Testis (tissue), 3 donors: ENCODE measurements around the gene GUCY1A2. TPM values are rescaled to one million over a fixed set of nuclear protein-coding genes. Genes with fewer than 3 reads are reported as not detected.

Experiments
- DNase-seq: peaks from one replicate; pipeline ENCODE4 v3.0.0-alpha.2; 2019
- H3K27ac ChIP-seq, 2 donors: fragments of 200-600 bp; sonication (generic); one replicate each; pipeline ENCODE4 v1.5.1; 2019
- H3K27me3 ChIP-seq: fragments of 200-600 bp; sonication (generic); one replicate; pipeline ENCODE4 v1.5.1; 2019
- H3K36me3 ChIP-seq: fragments of 200-600 bp; sonication (generic); one replicate; pipeline ENCODE4 v1.5.1; 2017; ENCODE audit warnings: low read depth; ENCODE audit errors: missing control alignments
- H3K4me1 ChIP-seq: fragments of 200-600 bp; sonication (generic); one replicate; pipeline ENCODE4 v1.5.1; 2019
- H3K4me3 ChIP-seq, 2 donors: fragments of 200-600 bp; sonication (generic); one replicate each; pipeline ENCODE4 v1.5.1; 2017 to 2019
- H3K9me3 ChIP-seq: fragments of 200-600 bp; sonication (generic); one replicate; pipeline ENCODE4 v1.5.1; 2017
- POLR2A ChIP-seq: fragments of 450-650 bp; IDR thresholded peaks from one replicate; pipeline ENCODE4 v1.6.1; 2017; ENCODE audit warnings: antibody characterized with exemption, mild to moderate bottlenecking, moderate library complexity
- WGBS, 2 donors: methylation state at CpG; one replicate each; pipeline ENCODE4 v1.1.5; 2018; 5-methylcytosine and 5-hydroxymethylcytosine counted together
- intact Hi-C: fragments of 100-400 bp; cut with DNase I; formaldehyde crosslinking; loops from one replicate; pipeline ENCODE4 v1.15.1; 2023; ENCODE audit warnings: low total_unique reads
- polyA plus RNA-seq: library from polyadenylated mRNA; stranded (reverse); fragments of 350-450 nt; fragmentation: Illumina TruSeq; extraction: RNeasy Lipid Tissue Mini Kit (QIAGEN cat#74804); gene quantifications from one replicate; pipeline ENCODE4 v1.2.3, GENCODE V29; 2014; ENCODE audit warnings: low read depth, low replicate concordance; ENCODE audit not compliant: insufficient read depth
- total RNA-seq, 2 donors: library from RNA; depleted of rRNA; stranded (reverse); fragments of >200 nt; gene quantifications; one replicate each; pipeline ENCODE4 v1.2.3, GENCODE V29; 2016
- TF ChIP-seq, protein P1 (sequence below), 3 experiments: fragments of 450-650 bp in 2 of 3; fragments of 200-600 bp in 1 of 3; sonication (generic) in 1 of 3; IDR thresholded peaks; one replicate each; pipeline ENCODE4 v1.5.1; 2016 to 2019; ENCODE audit warnings: antibody characterized with exemption in 3 of 3, mild to moderate bottlenecking in 2 of 3, moderate library complexity in 1 of 3

GUCY1A2 gene
- total and polyA plus RNA-seq, 3 donors from 2014 or later: 3.4 to 7.4 (median 4.3) TPM

DNA sequence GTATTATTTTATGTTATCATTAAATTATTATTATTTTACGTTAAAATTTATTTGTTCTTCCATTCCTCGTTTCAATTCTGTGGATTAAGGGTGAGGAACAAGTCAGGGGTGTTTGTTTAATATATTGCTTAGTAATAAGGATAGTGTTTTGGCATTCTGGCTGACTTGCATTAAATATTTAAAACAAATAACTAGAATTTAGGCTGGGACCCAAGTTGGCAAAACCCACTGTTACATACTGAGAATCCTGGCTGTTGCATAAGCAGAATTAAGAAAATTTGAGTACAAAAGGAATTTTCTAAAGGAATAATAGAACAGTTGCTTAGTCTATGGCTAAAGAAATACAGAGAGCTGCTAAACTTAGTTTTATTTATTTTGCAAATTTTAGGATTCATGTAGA is 196.4 kb downstream of the GUCY1A2 start:
- H3K9me3 ChIP-seq: no peaks in the 10 kb centered on the region
- DNase-seq: no peak
- H3K4me1 ChIP-seq: no peaks in the 10 kb centered on the region
- intact Hi-C loops: no loop called here
- H3K27ac ChIP-seq: no peak overlapping the region
- TF ChIP-seq, protein P1, sequence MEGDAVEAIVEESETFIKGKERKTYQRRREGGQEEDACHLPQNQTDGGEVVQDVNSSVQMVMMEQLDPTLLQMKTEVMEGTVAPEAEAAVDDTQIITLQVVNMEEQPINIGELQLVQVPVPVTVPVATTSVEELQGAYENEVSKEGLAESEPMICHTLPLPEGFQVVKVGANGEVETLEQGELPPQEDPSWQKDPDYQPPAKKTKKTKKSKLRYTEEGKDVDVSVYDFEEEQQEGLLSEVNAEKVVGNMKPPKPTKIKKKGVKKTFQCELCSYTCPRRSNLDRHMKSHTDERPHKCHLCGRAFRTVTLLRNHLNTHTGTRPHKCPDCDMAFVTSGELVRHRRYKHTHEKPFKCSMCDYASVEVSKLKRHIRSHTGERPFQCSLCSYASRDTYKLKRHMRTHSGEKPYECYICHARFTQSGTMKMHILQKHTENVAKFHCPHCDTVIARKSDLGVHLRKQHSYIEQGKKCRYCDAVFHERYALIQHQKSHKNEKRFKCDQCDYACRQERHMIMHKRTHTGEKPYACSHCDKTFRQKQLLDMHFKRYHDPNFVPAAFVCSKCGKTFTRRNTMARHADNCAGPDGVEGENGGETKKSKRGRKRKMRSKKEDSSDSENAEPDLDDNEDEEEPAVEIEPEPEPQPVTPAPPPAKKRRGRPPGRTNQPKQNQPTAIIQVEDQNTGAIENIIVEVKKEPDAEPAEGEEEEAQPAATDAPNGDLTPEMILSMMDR (IDR thresholded peaks at IDR 0.05): no peak
- TF ChIP-seq POLR2A: no peak
- H3K4me3 ChIP-seq: no peak overlapping the region
- 75 to 79% methylated on average over 2 of the region's 2 CpGs for whole genome bisulfite sequencing, 2 donors
- no peaks in the 10 kb centered on the region for H3K36me3 ChIP-seq
- H3K27me3 ChIP-seq: no peaks in the 10 kb centered on the region

DNA sequence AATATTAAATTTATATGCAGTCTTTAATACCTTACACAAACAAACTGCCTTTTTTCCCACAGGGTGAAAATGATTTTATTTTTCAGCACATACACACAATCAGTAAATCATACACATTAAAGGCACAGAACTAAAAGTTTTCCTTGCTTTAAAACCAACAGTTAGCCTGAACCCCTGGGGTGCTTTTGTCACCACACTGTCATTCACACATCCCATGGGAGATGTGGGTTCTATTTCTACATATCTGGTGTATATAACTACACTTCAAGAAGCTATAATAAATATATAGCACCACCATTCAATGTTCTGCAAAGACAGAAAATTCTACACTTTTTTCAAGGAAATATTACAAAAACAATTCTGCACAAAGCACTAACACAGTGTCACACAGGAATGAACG is 197.0 kb downstream of the GUCY1A2 start:
- Histone ChIP-seq H3K27me3 (no peaks in the 10 kb centered on the region), H3K4me3 (no peak overlapping the region), H3K36me3 (no peaks in the 10 kb centered on the region), H3K9me3 (no peaks in the 10 kb centered on the region), H3K27ac (no peak overlapping the region), H3K4me1 (no peaks in the 10 kb centered on the region)
- 41 to 81% methylated on average over 1 of the region's 1 CpG for WGBS, 2 donors
- no peak for DNase-seq
- TF ChIP-seq, protein P1 (IDR thresholded peaks at IDR 0.05): no peak
- TF ChIP-seq POLR2A: no peak
- intact Hi-C loops: no loop called here

DNA sequence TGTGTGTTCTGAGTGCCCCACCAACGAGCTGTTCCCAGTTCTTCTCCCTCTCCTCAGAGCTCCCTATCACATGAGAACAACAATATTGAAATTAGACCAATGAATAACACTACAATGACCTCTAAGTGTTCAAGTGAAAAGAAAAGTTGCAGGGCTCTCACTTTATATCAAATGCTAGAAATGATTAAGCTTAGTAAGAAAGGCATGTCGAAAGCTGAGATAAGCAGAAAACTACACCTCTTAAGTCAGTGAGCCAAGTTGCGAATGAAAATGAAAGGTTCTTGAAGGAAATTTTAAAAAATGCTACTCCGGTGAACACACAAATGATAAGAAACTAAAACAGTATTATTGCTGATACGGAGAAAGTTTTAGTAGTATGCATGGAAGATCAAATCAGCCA is 199.8 kb downstream of the GUCY1A2 start:
- intact Hi-C loops: no loop called here
- Histone ChIP-seq H3K4me1 (no peaks in the 10 kb centered on the region), H3K9me3 (no peaks in the 10 kb centered on the region), H3K4me3 (no peak overlapping the region), H3K27me3 (no peaks in the 10 kb centered on the region), H3K36me3 (no peaks in the 10 kb centered on the region), H3K27ac (no peak overlapping the region)
- TF ChIP-seq POLR2A: no peak
- TF ChIP-seq, protein P1 (IDR thresholded peaks at IDR 0.05): no peak
- WGBS, 2 donors: 77 to 90% methylated on average over 5 of the region's 5 CpGs
- no peak for DNase-seq

DNA sequence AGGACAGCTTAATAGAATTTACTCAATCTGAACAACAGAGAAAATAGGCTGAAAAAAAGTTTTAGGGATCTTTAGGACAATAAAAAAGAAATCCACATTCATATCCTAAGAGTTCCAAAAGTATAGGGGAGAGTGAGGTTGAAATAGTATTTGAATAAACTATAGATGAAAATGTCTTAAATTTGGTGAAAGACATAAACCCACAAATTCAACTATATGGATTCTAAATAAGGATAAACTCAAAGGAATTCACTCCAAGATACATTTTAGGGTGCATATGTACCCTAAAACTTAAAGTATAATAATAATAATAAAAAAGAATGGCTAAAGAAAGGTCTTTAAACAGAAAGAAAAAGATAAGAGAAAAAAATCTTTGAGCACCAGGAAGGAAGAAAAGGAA is 203.1 kb downstream of the GUCY1A2 start:
- intact Hi-C loops: no loop called here
- Histone ChIP-seq H3K36me3 (no peaks in the 10 kb centered on the region), H3K9me3 (no peaks in the 10 kb centered on the region), H3K27ac (no peak overlapping the region), H3K4me1 (no peaks in the 10 kb centered on the region), H3K4me3 (no peak overlapping the region), H3K27me3 (no peaks in the 10 kb centered on the region)
- no peak for TF ChIP-seq POLR2A
- TF ChIP-seq, protein P1 (IDR thresholded peaks at IDR 0.05): no peak
- no peak for DNase-seq

DNA sequence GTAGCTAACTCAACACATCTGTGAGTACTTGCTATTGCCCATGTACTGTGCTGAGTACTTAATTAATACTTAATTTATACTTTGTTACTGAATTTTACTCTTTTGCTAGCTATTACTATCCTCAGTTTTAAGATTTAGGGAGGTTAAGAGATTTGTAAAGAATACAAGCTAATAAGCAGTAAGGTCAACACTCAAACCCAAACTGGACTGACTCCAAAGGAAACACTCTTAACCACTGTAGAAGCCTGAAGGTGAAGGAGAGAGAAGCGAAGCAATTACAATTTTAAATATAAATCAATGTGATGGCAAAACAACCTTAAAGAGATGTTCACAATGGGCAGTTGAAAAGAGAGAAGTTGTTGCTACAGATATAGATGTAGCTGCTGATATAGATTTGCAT is 204.5 kb downstream of the GUCY1A2 start:
- Histone ChIP-seq H3K4me3 (no peak overlapping the region), H3K27me3 (no peaks in the 10 kb centered on the region), H3K36me3 (no peaks in the 10 kb centered on the region), H3K9me3 (no peaks in the 10 kb centered on the region), H3K27ac (no peak overlapping the region), H3K4me1 (no peaks in the 10 kb centered on the region)
- no peak for DNase-seq
- intact Hi-C loops: no loop called here
- TF ChIP-seq, protein P1 (IDR thresholded peaks at IDR 0.05): no peak
- no peak for TF ChIP-seq POLR2A
- WGBS, 2 donors: 65 to 75% methylated on average over 1 of the region's 1 CpG
